Bone marrow (tissue), 2 donors: Measurements from ENCODE around the gene MRPS34.
"Not testable (repeated sequence)": the region's sequence is repeated elsewhere in the genome, so short reads cannot be mapped to it uniquely, and the experiment has no call there.

ENCODE experiments used
- DNase-seq, 2 donors: peaks; one replicate each; lab custom pipeline; 2025; lab: John Stamatoyannopoulos, UW

The MRPS34 gene

GRCh38 chr16:1749152-1750117 is 23.5 kb downstream of the MRPS34 start:
- DNase-seq: no peak

- no peak for DNase-seq
These were observed 25.0 kb downstream of the MRPS34 start for GRCh38 chr16:1747934-1748333.

GRCh38 chr16:1746693-1747195 is 26.2 kb downstream of the MRPS34 start:
- DNase-seq: no peak

- no peak for DNase-seq
These were observed 26.8 kb downstream of the MRPS34 start for GRCh38 chr16:1745900-1746692.

GRCh38 chr16:1745181-1745899 is 27.6 kb downstream of the MRPS34 start:
- no peak for DNase-seq

- DNase-seq: no peak
These were observed 28.5 kb downstream of the MRPS34 start for GRCh38 chr16:1744338-1744840.

GRCh38 chr16:1743376-1744337 is 29.3 kb downstream of the MRPS34 start:
- DNase-seq: no peak

- no peak for DNase-seq
These were observed 31.3 kb downstream of the MRPS34 start for GRCh38 chr16:1741553-1742165.

GRCh38 chr16:1740781-1741490 is 32.0 kb downstream of the MRPS34 start:
- DNase-seq: no peak

- no peak for DNase-seq
These were observed 32.7 kb downstream of the MRPS34 start for GRCh38 chr16:1740234-1740633.

GRCh38 chr16:1734816-1735215 is 38.1 kb downstream of the MRPS34 start:
- DNase-seq: no peak

GRCh38 chr16:1734123-1734522 is 38.8 kb downstream of the MRPS34 start:
- no peak for DNase-seq

GRCh38 chr16:1732551-1732987 is 40.4 kb downstream of the MRPS34 start:
- not testable (repeated sequence) for DNase-seq

GRCh38 chr16:1732071-1732470 is 40.9 kb downstream of the MRPS34 start:
- no peak for DNase-seq

GRCh38 chr16:1731603-1732002 is 41.3 kb downstream of the MRPS34 start:
- no peak for DNase-seq

GRCh38 chr16:1731073-1731472 is 41.9 kb downstream of the MRPS34 start:
- DNase-seq: no peak

- DNase-seq: no peak
These were observed 43.5 kb downstream of the MRPS34 start for GRCh38 chr16:1729445-1729844.

GRCh38 chr16:1729026-1729425 is 43.9 kb downstream of the MRPS34 start:
- DNase-seq: no peak
